ENCODE data around the gene GLIPR1L2.
"Not testable (repeated sequence)": the region's sequence is repeated elsewhere in the genome, so short reads cannot be mapped to it uniquely, and the experiment has no call there.

GRCh38 chr12:75457866-75458265 lies 67.0 kb downstream of the GLIPR1L2 start:
- TF ChIP-seq CTCF, POLR2AphosphoS5 (IDR thresholded peaks at IDR 0.05): not testable (repeated sequence)
